K562 (cell line): ENCODE data around the gene ACTR3C. TPM values are rescaled to one million over a fixed set of nuclear protein-coding genes. Genes with fewer than 3 reads are reported as not detected.

Experiments used
- CBFB ChIP-seq: sonication (generic); formaldehyde crosslinking; IDR thresholded peaks from 2 replicates; pipeline ENCODE4 v1.4.0; 2020; ENCODE audit warnings: mild to moderate bottlenecking, missing genetic modification reagents
- ELF2 ChIP-seq: fragments of 250-450 bp; sonication (Bioruptor Pico); IDR thresholded peaks from 2 replicates; pipeline ENCODE4 v1.5.0; 2021; ENCODE audit warnings: mild to moderate bottlenecking
- EP400 ChIP-seq: fragments of 450-650 bp; IDR thresholded peaks from 2 replicates; pipeline ENCODE4 v1.6.1; 2017; ENCODE audit warnings: antibody characterized with exemption, mild to moderate bottlenecking, moderate library complexity
- HNRNPLL ChIP-seq: fragments of 200-400 bp; formaldehyde crosslinking; IDR thresholded peaks from 2 replicates; pipeline ENCODE4 v1.6.1; 2017; ENCODE audit warnings: low read length, low read depth, mild to moderate bottlenecking; ENCODE audit not compliant: poor library complexity, severe bottlenecking
- MCM5 ChIP-seq: fragments of 450-650 bp; IDR thresholded peaks from 2 replicates; pipeline ENCODE4 v1.6.1; 2016; ENCODE audit warnings: low read depth
- MTA3 ChIP-seq: fragments of 450-650 bp; formaldehyde crosslinking; IDR thresholded peaks from 2 replicates; pipeline ENCODE4 v1.6.1; 2017; ENCODE audit warnings: mild to moderate bottlenecking, borderline replicate concordance
- NR1H2 ChIP-seq: sonication (generic); formaldehyde crosslinking; IDR thresholded peaks from 2 replicates; pipeline ENCODE4 v1.4.0; 2020; ENCODE audit warnings: mild to moderate bottlenecking, missing genetic modification reagents
- NR4A1 ChIP-seq, 2 experiments: fragments of 250-450 bp in 1 of 2; fragments of 450-650 bp in 1 of 2; sonication (Bioruptor Pico) in 1 of 2; IDR thresholded peaks; 2 replicates each; pipeline versions ENCODE4 v1.4.0 to v1.6.1; 2016 to 2020; ENCODE audit warnings: mild to moderate bottlenecking in 2 of 2, missing compliant biosample characterization in 1 of 2, missing genetic modification characterization in 1 of 2, moderate library complexity in 1 of 2
- PTRF ChIP-seq: fragments of 450-650 bp; IDR thresholded peaks from 2 replicates; pipeline ENCODE4 v1.6.1; 2016; ENCODE audit warnings: mild to moderate bottlenecking, missing genetic modification characterization, missing compliant biosample characterization
- SMARCE1 ChIP-seq: fragments of 450-650 bp; IDR thresholded peaks from 2 replicates; pipeline ENCODE4 v1.7.1; 2016; ENCODE audit warnings: mild to moderate bottlenecking
- STAG1 ChIP-seq: sonication (generic); formaldehyde crosslinking; IDR thresholded peaks from 2 replicates; pipeline ENCODE4 v1.5.0; 2020; ENCODE audit warnings: missing genetic modification reagents, borderline replicate concordance
- STAT5B ChIP-seq: fragments of 250-450 bp; sonication (Bioruptor Pico); IDR thresholded peaks from 2 replicates; pipeline ENCODE4 v1.8.0; 2021; ENCODE audit warnings: mild to moderate bottlenecking, inconsistent platforms
- TAF1 ChIP-seq: IDR thresholded peaks from 2 replicates; pipeline ENCODE4 v1.6.1; 2011; ENCODE audit warnings: mild to moderate bottlenecking, low read length, moderate library complexity; ENCODE audit not compliant: insufficient read depth, control insufficient read depth, severe bottlenecking; ENCODE audit errors: extremely low read depth
- ZNF140 ChIP-seq: fragments of 250-450 bp; sonication (Bioruptor Pico); IDR thresholded peaks from 2 replicates; pipeline ENCODE4 v1.8.0; 2021; ENCODE audit warnings: moderate library complexity, mild to moderate bottlenecking, inconsistent platforms
- ZNF316 ChIP-seq: fragments of 450-650 bp; IDR thresholded peaks from 2 replicates; pipeline ENCODE4 v1.6.1; 2016
- ZNF324 ChIP-seq: fragments of 250-450 bp; sonication (Bioruptor Pico); IDR thresholded peaks from 2 replicates; pipeline ENCODE4 v1.4.0; 2020; ENCODE audit warnings: mild to moderate bottlenecking
- ZNF384 ChIP-seq: IDR thresholded peaks from 2 replicates; pipeline ENCODE4 v1.6.1; 2012; ENCODE audit warnings: low read depth, low read length, improper control_type of control experiment
- ZNF583 ChIP-seq: fragments of 250-450 bp; sonication (Bioruptor Pico); IDR thresholded peaks from 2 replicates; pipeline ENCODE4 v1.4.0; 2020
- ZNF785 ChIP-seq: fragments of 250-450 bp; sonication (Bioruptor Pico); IDR thresholded peaks from 2 replicates; pipeline ENCODE4 v1.4.0; 2020; ENCODE audit warnings: mild to moderate bottlenecking
- polyA plus RNA-seq, 8 experiments: library from polyadenylated mRNA; depleted of rRNA in 4 of 8; stranded (reverse) in 5 of 8; unstranded in 3 of 8; fragments of >200 nt; fragmentation: Nextera tagmentation in 2 of 8; fragmentation: Illumina TruSeq in 1 of 8; extraction: Ambion mirVana in 2 of 8; extraction: Trizol in 1 of 8; gene quantifications; 2 replicates each; pipeline versions ENCODE4 v1.2.1 to v1.2.3, GENCODE V29; 2011 to 2014; ENCODE audit warnings: inconsistent platforms in 1 of 8, missing spikeins in 1 of 8
- total RNA-seq, 7 experiments: library from RNA; depleted of rRNA in 6 of 7; stranded (reverse); fragments of >200 nt in 6 of 7; fragmentation: Illumina TruSeq in 2 of 7; extraction: Trizol in 2 of 7; gene quantifications; 2 replicates each; pipeline versions ENCODE4 v1.2.1 to v1.2.3, GENCODE V29; 2011 to 2021; ENCODE audit warnings: low replicate concordance in 1 of 7
- TF ChIP-seq, protein P1 (sequence below): sonication (generic); formaldehyde crosslinking; IDR thresholded peaks from 2 replicates; pipeline ENCODE4 v1.8.1; 2022; ENCODE audit warnings: missing genetic modification reagents
- TF ChIP-seq, protein P2 (sequence below): sonication (generic); formaldehyde crosslinking; IDR thresholded peaks from 2 replicates; pipeline ENCODE4 v1.8.0; 2022; ENCODE audit warnings: missing genetic modification reagents, mild to moderate bottlenecking, moderate library complexity, borderline replicate concordance
- TF ChIP-seq, protein P3 (sequence below): fragments of 450-650 bp; formaldehyde crosslinking; IDR thresholded peaks from 2 replicates; pipeline ENCODE4 v1.4.0; 2020; ENCODE audit warnings: mild to moderate bottlenecking, moderate library complexity
- TF ChIP-seq, protein P4 (sequence below): fragments of 250-450 bp; sonication (Bioruptor Pico); IDR thresholded peaks from 2 replicates; pipeline ENCODE4 v1.4.0; 2020
- TF ChIP-seq, protein P5 (sequence below): fragments of 450-650 bp; IDR thresholded peaks from 2 replicates; pipeline ENCODE4 v1.6.1; 2017; ENCODE audit warnings: mild to moderate bottlenecking, moderate library complexity

ACTR3C gene
- total and polyA plus RNA-seq, 9 of the 15 experiments (the other 6 are each of a cell fraction or from before 2014, with no cell fraction given) = 9.0 to 35.4 (median 13.3) TPM

DNA sequence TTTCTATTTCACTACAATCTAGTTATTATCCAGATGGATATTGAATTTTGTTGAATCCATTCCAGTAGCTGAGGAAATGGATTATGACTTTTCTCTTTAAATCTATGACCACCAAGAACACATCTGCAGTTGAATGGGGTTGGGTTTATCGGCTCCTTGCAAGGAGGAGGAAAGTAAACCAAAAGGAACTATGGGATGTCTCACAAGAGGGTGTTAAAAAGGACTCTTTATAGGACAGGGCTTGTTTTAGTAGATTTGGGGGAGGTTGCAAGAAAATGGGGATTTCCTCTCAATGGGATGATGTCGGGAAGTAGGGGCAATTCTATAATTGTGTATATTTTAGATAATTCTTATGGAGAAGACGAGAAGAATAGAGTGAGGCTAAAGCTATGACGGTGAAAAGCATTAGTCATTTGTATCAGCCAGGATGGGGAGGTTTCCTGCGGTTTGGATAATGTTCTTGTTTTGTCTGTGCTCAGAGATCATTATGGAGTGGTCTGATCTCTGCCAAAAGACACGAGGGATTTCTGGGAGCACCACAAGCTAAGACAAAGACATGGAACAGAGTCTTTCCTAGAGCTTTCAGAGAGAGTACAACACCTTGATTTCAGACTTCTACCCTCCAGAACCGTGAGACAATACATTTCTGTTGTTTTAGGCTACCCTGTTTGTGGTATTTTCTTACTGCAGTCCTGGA is 5.4 kb downstream of the ACTR3C start (continued):
- TF ChIP-seq, protein P1, sequence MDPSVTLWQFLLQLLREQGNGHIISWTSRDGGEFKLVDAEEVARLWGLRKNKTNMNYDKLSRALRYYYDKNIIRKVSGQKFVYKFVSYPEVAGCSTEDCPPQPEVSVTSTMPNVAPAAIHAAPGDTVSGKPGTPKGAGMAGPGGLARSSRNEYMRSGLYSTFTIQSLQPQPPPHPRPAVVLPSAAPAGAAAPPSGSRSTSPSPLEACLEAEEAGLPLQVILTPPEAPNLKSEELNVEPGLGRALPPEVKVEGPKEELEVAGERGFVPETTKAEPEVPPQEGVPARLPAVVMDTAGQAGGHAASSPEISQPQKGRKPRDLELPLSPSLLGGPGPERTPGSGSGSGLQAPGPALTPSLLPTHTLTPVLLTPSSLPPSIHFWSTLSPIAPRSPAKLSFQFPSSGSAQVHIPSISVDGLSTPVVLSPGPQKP = no peak
- TF ChIP-seq MTA3 = peak; percentile 57; the same call in 1 of the 2 replicates
- TF ChIP-seq NR4A1 (CRISPR knock-in tag; IDR thresholded peaks at IDR 0.05) = no peak
- TF ChIP-seq NR4A1 (tag; IDR thresholded peaks at IDR 0.05) = peak; percentile 84
- no peak for TF ChIP-seq ZNF785
- no peak for TF ChIP-seq ZNF140 (CRISPR knock-in tag)
- TF ChIP-seq ZNF324 = no peak
- no peak for TF ChIP-seq ZNF583 (CRISPR knock-in tag)
- TF ChIP-seq TAF1 = no peak
- no peak for TF ChIP-seq STAT5B (CRISPR knock-in tag)
- no peak for TF ChIP-seq MCM5
- TF ChIP-seq, protein P2, sequence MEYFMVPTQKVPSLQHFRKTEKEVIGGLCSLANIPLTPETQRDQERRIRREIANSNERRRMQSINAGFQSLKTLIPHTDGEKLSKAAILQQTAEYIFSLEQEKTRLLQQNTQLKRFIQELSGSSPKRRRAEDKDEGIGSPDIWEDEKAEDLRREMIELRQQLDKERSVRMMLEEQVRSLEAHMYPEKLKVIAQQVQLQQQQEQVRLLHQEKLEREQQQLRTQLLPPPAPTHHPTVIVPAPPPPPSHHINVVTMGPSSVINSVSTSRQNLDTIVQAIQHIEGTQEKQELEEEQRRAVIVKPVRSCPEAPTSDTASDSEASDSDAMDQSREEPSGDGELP (CRISPR knock-in tag) = no peak
- no peak for TF ChIP-seq STAG1 (CRISPR knock-in tag)
- no peak for TF ChIP-seq ZNF384
- peak; percentile 61; the same call in 1 of the 2 replicates for TF ChIP-seq EP400
- TF ChIP-seq, protein P3, sequence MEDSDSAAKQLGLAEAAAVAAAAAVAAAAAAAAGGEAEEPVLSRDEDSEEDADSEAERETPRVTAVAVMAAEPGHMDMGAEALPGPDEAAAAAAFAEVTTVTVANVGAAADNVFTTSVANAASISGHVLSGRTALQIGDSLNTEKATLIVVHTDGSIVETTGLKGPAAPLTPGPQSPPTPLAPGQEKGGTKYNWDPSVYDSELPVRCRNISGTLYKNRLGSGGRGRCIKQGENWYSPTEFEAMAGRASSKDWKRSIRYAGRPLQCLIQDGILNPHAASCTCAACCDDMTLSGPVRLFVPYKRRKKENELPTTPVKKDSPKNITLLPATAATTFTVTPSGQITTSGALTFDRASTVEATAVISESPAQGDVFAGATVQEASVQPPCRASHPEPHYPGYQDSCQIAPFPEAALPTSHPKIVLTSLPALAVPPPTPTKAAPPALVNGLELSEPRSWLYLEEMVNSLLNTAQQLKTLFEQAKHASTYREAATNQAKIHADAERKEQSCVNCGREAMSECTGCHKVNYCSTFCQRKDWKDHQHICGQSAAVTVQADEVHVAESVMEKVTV (CRISPR knock-in tag) = 0 out of 2 replicates have a peak, but pooled peaks have one; percentile 30
- TF ChIP-seq SMARCE1 = peak; percentile 95
- TF ChIP-seq ZNF316 = peak; percentile 24
- TF ChIP-seq, protein P4, sequence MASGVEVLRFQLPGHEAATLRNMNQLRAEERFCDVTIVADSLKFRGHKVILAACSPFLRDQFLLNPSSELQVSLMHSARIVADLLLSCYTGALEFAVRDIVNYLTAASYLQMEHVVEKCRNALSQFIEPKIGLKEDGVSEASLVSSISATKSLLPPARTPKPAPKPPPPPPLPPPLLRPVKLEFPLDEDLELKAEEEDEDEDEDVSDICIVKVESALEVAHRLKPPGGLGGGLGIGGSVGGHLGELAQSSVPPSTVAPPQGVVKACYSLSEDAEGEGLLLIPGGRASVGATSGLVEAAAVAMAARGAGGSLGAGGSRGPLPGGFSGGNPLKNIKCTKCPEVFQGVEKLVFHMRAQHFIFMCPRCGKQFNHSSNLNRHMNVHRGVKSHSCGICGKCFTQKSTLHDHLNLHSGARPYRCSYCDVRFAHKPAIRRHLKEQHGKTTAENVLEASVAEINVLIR (CRISPR knock-in tag) = peak; percentile 39; the same call in 1 of the 2 replicates
- TF ChIP-seq ELF2 (CRISPR knock-in tag) = peak; percentile 53; the same call in 1 of the 2 replicates
- no peak for TF ChIP-seq HNRNPLL
- no peak for TF ChIP-seq NR1H2 (CRISPR knock-in tag)
- no peak for TF ChIP-seq CBFB
- TF ChIP-seq, protein P5, sequence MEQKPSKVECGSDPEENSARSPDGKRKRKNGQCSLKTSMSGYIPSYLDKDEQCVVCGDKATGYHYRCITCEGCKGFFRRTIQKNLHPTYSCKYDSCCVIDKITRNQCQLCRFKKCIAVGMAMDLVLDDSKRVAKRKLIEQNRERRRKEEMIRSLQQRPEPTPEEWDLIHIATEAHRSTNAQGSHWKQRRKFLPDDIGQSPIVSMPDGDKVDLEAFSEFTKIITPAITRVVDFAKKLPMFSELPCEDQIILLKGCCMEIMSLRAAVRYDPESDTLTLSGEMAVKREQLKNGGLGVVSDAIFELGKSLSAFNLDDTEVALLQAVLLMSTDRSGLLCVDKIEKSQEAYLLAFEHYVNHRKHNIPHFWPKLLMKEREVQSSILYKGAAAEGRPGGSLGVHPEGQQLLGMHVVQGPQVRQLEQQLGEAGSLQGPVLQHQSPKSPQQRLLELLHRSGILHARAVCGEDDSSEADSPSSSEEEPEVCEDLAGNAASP = no peak
- TF ChIP-seq PTRF (tag) = no peak
